Right ventricle myocardium superior (tissue), 1 donor: ENCODE data around the gene LHX3. TPM values are rescaled to one million over a fixed set of nuclear protein-coding genes. Genes with fewer than 3 reads are reported as not detected.
A peak's percentile ranks its signal among the peaks of the same experiment; 100 is the strongest.

ENCODE experiments used
- ATAC-seq: fragments of 200-7000 bp; cut with Tn5 transposase; one replicate; pipeline ENCODE4 v1.9.1; 2020; ENCODE audit warnings: mild to moderate bottlenecking; ENCODE audit not compliant: poor library complexity
- DNase-seq: peaks from one replicate; pipeline ENCODE4 v3.0.0-alpha.2; 2020
- intact Hi-C: fragments of 100-400 bp; cut with DNase I; formaldehyde crosslinking; loops from one replicate; pipeline ENCODE4 v1.11.2; 2022
- total RNA-seq: library from RNA; stranded (reverse); fragmentation: NEBNext Ultra II Directional; extraction: Animal tissue kit (Norgen Biotek cat#: 25700); gene quantifications from one replicate; pipeline ENCODE4 v1.2.1, GENCODE V29; 2021
- donor health status: DM: no; HTN: yes; CAD: no; lungs with severe emphysema.

The LHX3 gene
- total RNA-seq, 1 donor from 2014 or later = not detected

GRCh38 chr9:136187197-136187596 is 17.7 kb downstream of the LHX3 start:
- ATAC-seq (no peak), DNase-seq (no peak)
- intact Hi-C loops = no loop called here

- no peak for ATAC-seq
- intact Hi-C loops = no loop called here
These were observed 18.5 kb downstream of the LHX3 start for GRCh38 chr9:136186386-136186785.

GRCh38 chr9:136185596-136186366 is 19.1 kb downstream of the LHX3 start:
- no peak for ATAC-seq
- intact Hi-C loops = no loop called here
- DNase-seq = no peak

More at GRCh38 chr9:136186386-136186785, 18.5 kb downstream of the LHX3 start:
- no peak for DNase-seq

GRCh38 chr9:136185066-136185465 is 19.9 kb downstream of the LHX3 start:
- intact Hi-C loops = no loop called here
- ATAC-seq = no peak
- no peak for DNase-seq

GRCh38 chr9:136182850-136183422 is 22.0 kb downstream of the LHX3 start:
- intact Hi-C loops = no loop called here
- no peak for ATAC-seq
- no peak for DNase-seq

GRCh38 chr9:136182420-136182787 is 22.5 kb downstream of the LHX3 start:
- DNase-seq (no peak), ATAC-seq (no peak)

GRCh38 chr9:136181784-136182419 is 23.0 kb downstream of the LHX3 start:
- ATAC-seq (no peak), DNase-seq (no peak)
- intact Hi-C loops = no loop called here

More at GRCh38 chr9:136182420-136182787, 22.5 kb downstream of the LHX3 start:
- intact Hi-C loops = no loop called here

- intact Hi-C loops = no loop called here
- ATAC-seq (no peak), DNase-seq (no peak)
These were observed 24.3 kb downstream of the LHX3 start for GRCh38 chr9:136180586-136180985.

- DNase-seq = no peak
- ATAC-seq = no peak
- intact Hi-C loops = no loop called here
These were observed 25.2 kb downstream of the LHX3 start for GRCh38 chr9:136179761-136180160.

GRCh38 chr9:136179101-136179616 is 25.8 kb downstream of the LHX3 start:
- intact Hi-C loops = no loop called here
- ATAC-seq (no peak), DNase-seq (no peak)

GRCh38 chr9:136178773-136179075 is 26.2 kb downstream of the LHX3 start:
- DNase-seq = no peak
- ATAC-seq = no peak
- intact Hi-C loops = no loop called here

GRCh38 chr9:136178061-136178772 is 26.7 kb downstream of the LHX3 start:
- ATAC-seq (no peak), DNase-seq (no peak)
- intact Hi-C loops = no loop called here

GRCh38 chr9:136177224-136177623 is 27.7 kb downstream of the LHX3 start:
- intact Hi-C loops = no loop called here
- ATAC-seq (no peak), DNase-seq (no peak)

- DNase-seq = no peak
- intact Hi-C loops = no loop called here
- no peak for ATAC-seq
These were observed 29.2 kb downstream of the LHX3 start for GRCh38 chr9:136175616-136176197.

GRCh38 chr9:136174779-136175615 is 29.9 kb downstream of the LHX3 start:
- intact Hi-C loops = no loop called here

GRCh38 chr9:136173648-136174290 is 31.2 kb downstream of the LHX3 start:
- peak; percentile 23 for DNase-seq
- no peak for ATAC-seq
- intact Hi-C loops = no loop called here

More at GRCh38 chr9:136174779-136175615, 29.9 kb downstream of the LHX3 start:
- ATAC-seq (no peak), DNase-seq (peak; percentile 36)

- peak; percentile 15 for DNase-seq
- ATAC-seq = no peak
These were observed 32.4 kb downstream of the LHX3 start for GRCh38 chr9:136172412-136173079.

More at GRCh38 chr9:136172412-136173079, 32.4 kb downstream of the LHX3 start:
- intact Hi-C loops = no loop called here
